ENCODE data around the gene ABCF1.

ABCF1 gene

DNA sequence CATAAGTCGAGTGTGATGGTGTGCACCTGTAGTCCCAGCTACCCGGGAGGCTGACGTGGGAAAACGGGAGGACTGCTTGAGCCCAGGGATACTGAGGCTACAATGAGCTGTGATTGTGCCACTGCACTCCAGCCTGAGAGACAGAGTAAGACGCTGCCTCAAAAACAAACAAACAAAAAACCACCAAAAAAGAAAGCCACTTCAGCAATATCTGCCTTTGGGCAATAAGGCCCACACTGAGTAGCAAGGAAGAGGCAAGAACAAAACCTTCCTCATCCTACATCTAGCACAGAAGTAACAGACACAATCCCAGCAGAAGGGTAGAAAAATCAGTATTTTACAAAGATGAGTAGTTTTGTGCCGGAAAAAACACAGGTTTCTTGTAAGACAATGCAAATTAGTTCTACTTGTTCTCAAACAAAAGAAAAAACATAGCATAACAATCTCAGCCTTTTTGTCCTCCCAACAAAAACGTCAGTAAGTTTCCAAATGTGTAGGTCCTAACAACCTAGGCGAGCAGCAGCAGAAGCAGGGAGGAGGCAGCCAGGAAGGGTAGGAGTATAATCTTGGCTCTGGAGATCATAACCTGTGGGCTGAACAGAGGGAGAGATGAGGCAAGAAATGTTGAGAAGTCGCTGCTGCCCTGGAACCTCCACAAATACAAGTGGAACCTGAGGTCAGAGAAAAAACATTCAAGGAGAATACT is 40.1 kb downstream of the ABCF1 start:
- no peak for TF ChIP-seq CTCF (IDR thresholded peaks at IDR 0.05; ENCODE audit: low read depth, low read length, missing control alignments)
- H3K4me3 ChIP-seq (replicated peaks; ENCODE audit: low read depth, low read length) = no peak overlapping the region
- DNase-seq (ENCODE audit: extremely low read depth, low read depth) = no peak

- no peak for TF ChIP-seq CTCF (IDR thresholded peaks at IDR 0.05; ENCODE audit: low read depth, low read length, missing control alignments)
- no peak overlapping the region for H3K4me3 ChIP-seq (replicated peaks; ENCODE audit: low read depth, low read length)
- DNase-seq (ENCODE audit: extremely low read depth, low read depth) = no peak
Observed at GRCh38 chr6:30611856-30612194, 40.6 kb downstream of the ABCF1 start.

GRCh38 chr6:30612213-30612612 is 41.0 kb downstream of the ABCF1 start:
- DNase-seq (ENCODE audit: extremely low read depth, low read depth) = no peak
- TF ChIP-seq CTCF (IDR thresholded peaks at IDR 0.05; ENCODE audit: low read depth, low read length, missing control alignments) = peak; percentile 21
- H3K4me3 ChIP-seq (replicated peaks; ENCODE audit: low read depth, low read length) = no peak overlapping the region

- H3K4me3 ChIP-seq (replicated peaks; ENCODE audit: low read depth, low read length) = no peak overlapping the region
- no peak for TF ChIP-seq CTCF (IDR thresholded peaks at IDR 0.05; ENCODE audit: low read depth, low read length, missing control alignments)
- DNase-seq (ENCODE audit: extremely low read depth, low read depth) = no peak
Observed at GRCh38 chr6:30612687-30613248, 41.5 kb downstream of the ABCF1 start.

GRCh38 chr6:30613251-30614043 is 42.2 kb downstream of the ABCF1 start:
- H3K4me3 ChIP-seq (replicated peaks; ENCODE audit: low read depth, low read length) = no peak overlapping the region
- TF ChIP-seq CTCF (IDR thresholded peaks at IDR 0.05; ENCODE audit: low read depth, low read length, missing control alignments) = no peak
- no peak for DNase-seq (ENCODE audit: extremely low read depth, low read depth)

GRCh38 chr6:30614044-30614842 is 43.0 kb downstream of the ABCF1 start:
- H3K4me3 ChIP-seq (replicated peaks; ENCODE audit: low read depth, low read length) = peak overlapping the region; percentile 78
- no peak for TF ChIP-seq CTCF (IDR thresholded peaks at IDR 0.05; ENCODE audit: low read depth, low read length, missing control alignments)
- no peak for DNase-seq (ENCODE audit: extremely low read depth, low read depth)
